Right lobe of liver (tissue), 6 donors: ENCODE measurements around the gene PFDN2. TPM values are rescaled to one million over a fixed set of nuclear protein-coding genes. Genes with fewer than 3 reads are reported as not detected.

Experiments
- ATAC-seq, 4 donors: fragments of 200-7000 bp; cut with Tn5 transposase; one replicate each; pipeline ENCODE4 v1.9.1; 2020; ENCODE audit warnings: mild to moderate bottlenecking in 4 of 4, moderate library complexity in 4 of 4
- DNase-seq, 3 donors: peaks; one replicate each; pipeline ENCODE4 v3.0.0-alpha.2; 2020
- H3K27ac ChIP-seq, 3 donors: fragments of 200-600 bp; one replicate each; pipeline ENCODE4 v1.8.0; 2022
- H3K27me3 ChIP-seq, 2 donors: fragments of 200-600 bp; one replicate each; pipeline ENCODE4 v1.8.0; 2022
- H3K36me3 ChIP-seq, 4 donors: fragments of 200-600 bp; sonication (generic) in 1 of 4; one replicate each; pipeline versions ENCODE4 v1.5.1 to v1.8.0; 2017 to 2022; ENCODE audit warnings: control low read depth in 1 of 4
- H3K4me1 ChIP-seq, 4 donors: fragments of 200-600 bp; sonication (generic) in 1 of 4; one replicate each; pipeline versions ENCODE4 v1.5.1 to v1.8.0; 2017 to 2022; ENCODE audit warnings: control low read depth in 1 of 4
- H3K4me3 ChIP-seq, 3 donors: fragments of 200-600 bp; one replicate each; pipeline ENCODE4 v1.8.0; 2022
- H3K9me3 ChIP-seq, 4 donors: fragments of 200-600 bp; sonication (generic) in 1 of 4; one replicate each; pipeline versions ENCODE4 v1.5.1 to v1.8.0; 2017 to 2022; ENCODE audit warnings: control low read depth in 1 of 4
- POLR2A ChIP-seq: fragments of 450-650 bp; IDR thresholded peaks from one replicate; pipeline ENCODE4 v1.6.1; 2017; ENCODE audit warnings: antibody characterized with exemption, mild to moderate bottlenecking
- WGBS: methylation state at CpG from one replicate; pipeline ENCODE4 v1.1.6; 2018; ENCODE audit warnings: low coverage, low lambda C conversion rate; ENCODE audit not compliant: insufficient coverage; ENCODE audit errors: missing lambda C conversion rate; 5-methylcytosine and 5-hydroxymethylcytosine counted together
- intact Hi-C, 2 donors: fragments of 100-400 bp; cut with DNase I; formaldehyde crosslinking; loops; one replicate each; pipeline versions ENCODE4 v1.11.2 to v1.14.1; 2022
- total RNA-seq, 6 experiments: library from RNA; depleted of rRNA in 2 of 6; stranded (reverse); fragments of >200 nt in 2 of 6; fragmentation: NEBNext Ultra II Directional in 3 of 6; extraction: Animal tissue kit (Norgen Biotek cat#: 25700) in 3 of 6; gene quantifications; one replicate each; pipeline versions ENCODE4 v1.1.0 to v1.2.4, GENCODE V29; 2016 to 2023
- TF ChIP-seq, protein P1 (sequence below), 4 donors: fragments of 200-600 bp in 3 of 4; fragments of 450-650 bp in 1 of 4; IDR thresholded peaks; one replicate each; pipeline versions ENCODE4 v1.5.1 to v1.8.0; 2016 to 2022; ENCODE audit warnings: antibody characterized with exemption in 4 of 4, mild to moderate bottlenecking in 2 of 4
- donor health status: DM: no; HTN: yes; CAD: no.
- donor health status: DM: no; HTN: no; CAD: no.
- donor health status: DM: no; HTN: no; CAD: no.
- donor health status: DM: no; HTN: yes; CAD: no.
- donor health status: DM: no; HTN: yes; CAD: no.

PFDN2 gene
- total RNA-seq, 6 experiments from 2014 or later, result 16.6 to 37.5 (median 25.8) TPM

DNA sequence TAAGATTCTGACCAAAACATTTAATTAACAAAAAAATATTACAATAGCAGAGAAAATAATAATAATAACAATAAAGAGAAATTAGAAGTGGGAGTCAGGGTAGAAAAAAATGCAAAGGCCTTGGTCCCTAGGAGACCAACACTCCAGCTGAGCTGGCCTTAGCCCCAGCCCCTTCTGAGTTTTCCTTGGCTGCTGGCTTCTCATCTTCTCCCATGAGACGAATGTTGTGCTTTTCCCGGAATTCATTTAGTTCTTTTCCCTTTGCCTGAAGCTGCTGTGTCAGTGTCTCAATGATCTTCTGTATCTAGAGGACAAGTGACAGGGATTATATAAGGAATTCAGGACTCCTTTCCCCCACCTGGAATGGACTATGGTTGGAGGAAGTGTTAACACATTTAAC lies 17.3 kb downstream of the PFDN2 start:
- no peaks in the 10 kb centered on the region for H3K27me3 ChIP-seq
- ATAC-seq (no peak), DNase-seq (no peak)
- peaks cover 0 to 11% (median 2%) of the 10 kb centered on the region in 4 donors for H3K4me1 ChIP-seq
- peaks cover 0 to 26% (median 12%) of the 10 kb centered on the region in 4 donors for H3K36me3 ChIP-seq
- H3K9me3 ChIP-seq, result no peaks in the 10 kb centered on the region
- H3K27ac ChIP-seq, result no peak overlapping the region
- 76% methylated on average over 2 of the region's 2 CpGs for WGBS
- intact Hi-C loops, result no loop called here
- no peak overlapping the region for H3K4me3 ChIP-seq
- no peak for TF ChIP-seq POLR2A
- TF ChIP-seq, protein P1, sequence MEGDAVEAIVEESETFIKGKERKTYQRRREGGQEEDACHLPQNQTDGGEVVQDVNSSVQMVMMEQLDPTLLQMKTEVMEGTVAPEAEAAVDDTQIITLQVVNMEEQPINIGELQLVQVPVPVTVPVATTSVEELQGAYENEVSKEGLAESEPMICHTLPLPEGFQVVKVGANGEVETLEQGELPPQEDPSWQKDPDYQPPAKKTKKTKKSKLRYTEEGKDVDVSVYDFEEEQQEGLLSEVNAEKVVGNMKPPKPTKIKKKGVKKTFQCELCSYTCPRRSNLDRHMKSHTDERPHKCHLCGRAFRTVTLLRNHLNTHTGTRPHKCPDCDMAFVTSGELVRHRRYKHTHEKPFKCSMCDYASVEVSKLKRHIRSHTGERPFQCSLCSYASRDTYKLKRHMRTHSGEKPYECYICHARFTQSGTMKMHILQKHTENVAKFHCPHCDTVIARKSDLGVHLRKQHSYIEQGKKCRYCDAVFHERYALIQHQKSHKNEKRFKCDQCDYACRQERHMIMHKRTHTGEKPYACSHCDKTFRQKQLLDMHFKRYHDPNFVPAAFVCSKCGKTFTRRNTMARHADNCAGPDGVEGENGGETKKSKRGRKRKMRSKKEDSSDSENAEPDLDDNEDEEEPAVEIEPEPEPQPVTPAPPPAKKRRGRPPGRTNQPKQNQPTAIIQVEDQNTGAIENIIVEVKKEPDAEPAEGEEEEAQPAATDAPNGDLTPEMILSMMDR (IDR thresholded peaks at IDR 0.05), result no peak

DNA sequence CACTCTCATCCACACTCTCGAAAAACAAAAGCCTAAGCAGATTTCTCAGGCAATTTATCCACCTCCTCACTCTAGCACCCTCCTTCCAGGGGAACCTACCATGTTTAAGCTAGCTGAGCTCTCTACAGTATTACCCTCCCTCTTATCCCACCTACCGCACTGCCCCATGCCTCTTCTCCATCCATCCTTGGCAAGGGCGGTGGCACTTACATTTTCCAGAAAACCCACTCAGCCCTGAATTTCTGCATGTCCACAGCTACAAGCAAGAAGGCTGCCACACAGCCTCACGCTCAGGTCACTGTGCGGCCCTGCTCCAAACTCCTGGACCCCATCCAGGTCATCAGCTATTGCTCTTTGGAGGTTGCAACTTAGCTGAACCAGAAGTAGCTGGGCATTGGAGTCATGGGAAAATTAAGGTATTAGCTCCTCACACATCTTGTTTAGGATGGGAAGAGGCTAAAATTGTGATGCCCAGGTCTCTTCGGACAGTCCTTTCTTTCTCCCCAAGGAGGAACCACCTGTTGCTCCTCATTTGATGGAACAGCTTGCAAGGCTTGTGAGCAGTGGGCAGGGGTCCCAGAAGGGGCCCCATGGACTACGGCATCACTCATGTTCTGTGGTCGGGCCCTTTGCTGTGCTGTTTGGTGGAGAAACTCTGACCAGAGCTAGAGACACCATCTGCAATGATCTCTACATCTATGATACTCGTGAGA lies 18.6 kb downstream of the PFDN2 start:
- H3K36me3 ChIP-seq, result peaks cover 0 to 26% (median 12%) of the 10 kb centered on the region in 4 donors
- H3K9me3 ChIP-seq, result no peaks in the 10 kb centered on the region
- H3K4me3 ChIP-seq, result peak overlapping the region; percentile 66 to 84 (median 71)
- peaks cover 0 to 11% (median 2%) of the 10 kb centered on the region in 4 donors for H3K4me1 ChIP-seq
- H3K27me3 ChIP-seq, result no peaks in the 10 kb centered on the region
- ATAC-seq, result peak in 1 of 4 donors; percentile 4
- intact Hi-C loops, result loop anchor here in 1 of 2 donors (5.0 kb wide), 1 partner anchor 107 kb away; no protein-coding TSS in a partner anchor
- no peak for DNase-seq
- 70% methylated on average over 7 of the region's 9 CpGs for WGBS
- TF ChIP-seq, protein P1 (IDR thresholded peaks at IDR 0.05), result no peak
- TF ChIP-seq POLR2A, result no peak
- no peak overlapping the region for H3K27ac ChIP-seq

DNA sequence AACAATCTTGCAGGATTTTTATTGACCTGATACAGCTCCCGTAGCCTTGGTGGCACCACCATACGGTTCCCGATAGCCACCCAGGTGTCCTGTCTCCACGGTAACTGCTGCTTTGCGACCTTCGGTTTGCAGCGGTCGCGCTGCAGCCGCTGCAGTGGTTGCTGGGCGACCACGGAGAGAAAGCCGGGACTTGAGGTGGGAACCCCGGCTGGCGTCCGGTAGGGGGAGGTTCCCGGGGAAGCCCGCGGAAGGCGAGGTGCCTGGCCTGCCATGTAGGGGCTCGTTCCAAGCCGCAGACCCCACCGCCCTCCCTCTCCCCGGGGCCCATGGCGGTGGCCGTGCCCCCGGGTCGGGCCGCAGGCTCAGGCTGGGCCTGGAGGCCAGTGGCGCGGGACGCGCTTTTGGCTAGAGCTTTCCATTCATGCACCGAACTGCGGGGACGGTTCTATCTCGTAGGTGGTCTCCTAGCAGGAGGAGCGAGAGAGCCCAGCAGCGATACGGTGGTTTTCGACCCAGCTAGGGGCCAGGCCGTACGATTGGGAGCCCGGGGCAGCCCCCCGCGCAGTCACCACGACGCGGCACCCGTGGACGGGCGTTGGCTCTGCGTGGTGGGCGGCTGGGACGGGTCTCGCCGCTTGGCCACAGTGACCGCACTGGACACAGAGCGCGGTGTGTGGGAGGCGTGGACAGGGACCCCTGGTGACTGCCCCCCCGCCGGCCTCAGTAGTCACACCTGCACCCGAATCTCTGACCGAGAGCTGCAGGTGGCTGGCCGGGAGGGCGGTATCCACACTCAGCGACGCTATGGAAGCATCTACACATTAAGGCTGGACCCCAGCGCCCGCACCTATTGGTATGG lies 19.4 kb downstream of the PFDN2 start, which contains the start of gene KLHDC9:
Gene KLHDC9 (plus strand): TSS at position 152 of the 859 bp plus-strand sequence. CDS start 175 bp downstream, at position 327.
- DNase-seq (peak; percentile 87 to 91 (median 91)), ATAC-seq (peak; percentile 89 to 92 (median 89))
- Histone ChIP-seq H3K4me3 (peak within 1 kb of the TSS; percentile 66 to 84 (median 71)), H3K27me3 (no peaks in the 10 kb centered on the region), H3K27ac (peak within 1 kb of the TSS in 1 of 3 donors; percentile 40), H3K9me3 (no peaks in the 10 kb centered on the region), H3K4me1 (peaks cover 0 to 11% (median 2%) of the 10 kb centered on the region in 4 donors), H3K36me3 (peaks cover 0 to 26% (median 12%) of the 10 kb centered on the region in 4 donors)
- 0% methylated on average over 3 of the region's 71 CpGs for WGBS
- intact Hi-C loops, result loop anchor here in 1 of 2 donors (5.0 kb wide), 1 partner anchor 106 kb away; no protein-coding TSS in a partner anchor
- TF ChIP-seq, protein P1 (IDR thresholded peaks at IDR 0.05), result peak in 1 of 4 donors; percentile 18
- no peak for TF ChIP-seq POLR2A

DNA sequence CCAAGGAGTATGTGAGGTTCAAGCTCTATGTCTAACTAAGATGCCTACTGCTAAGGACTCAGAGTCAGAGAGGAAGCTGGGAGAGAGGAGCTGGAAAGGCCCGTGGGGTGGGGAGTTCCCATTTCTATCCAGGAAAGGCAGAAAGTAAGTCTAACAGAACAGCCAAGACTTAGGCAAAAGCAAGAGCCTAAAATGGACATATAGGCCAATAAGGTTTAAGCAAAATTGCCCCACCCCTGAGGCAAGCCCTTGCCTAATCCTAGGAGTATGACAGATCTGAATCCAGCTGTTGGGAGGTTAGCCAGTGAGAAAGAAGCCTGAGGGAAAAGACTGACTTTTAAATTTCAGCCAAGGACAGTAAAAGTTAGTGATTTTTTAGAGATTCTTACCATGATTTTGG lies 21.3 kb downstream of the PFDN2 start:
- no peak for DNase-seq
- Histone ChIP-seq H3K27me3 (no peaks in the 10 kb centered on the region), H3K4me1 (peaks cover 0 to 11% (median 2%) of the 10 kb centered on the region in 4 donors), H3K4me3 (no peak overlapping the region), H3K9me3 (no peaks in the 10 kb centered on the region), H3K36me3 (peaks cover 0 to 17% (median 6%) of the 10 kb centered on the region in 4 donors), H3K27ac (no peak overlapping the region)
- intact Hi-C loops, result loop anchor here in 1 of 2 donors (5.0 kb wide), 1 partner anchor 104 kb away; no protein-coding TSS in a partner anchor
- ATAC-seq, result no peak
- WGBS, result 19% methylated on average over 1 of the region's 1 CpG
- TF ChIP-seq, protein P1 (IDR thresholded peaks at IDR 0.05), result no peak
- no peak for TF ChIP-seq POLR2A
